Thyroid gland (tissue), 4 donors: ENCODE data around the gene COL27A1. TPM values are rescaled to one million over a fixed set of nuclear protein-coding genes. Genes with fewer than 3 reads are reported as not detected.

Experiments
- DNase-seq, 2 donors: peaks; one replicate each; pipeline ENCODE4 v3.0.0-alpha.2; 2019
- H3K27ac ChIP-seq, 3 donors: fragments of 200-600 bp; sonication (generic); 1 replicate in 2 of 3; 2 replicates in 1 of 3; pipeline ENCODE4 v1.5.1; 2016 to 2019; ENCODE audit warnings: mild to moderate bottlenecking in 1 of 3, moderate library complexity in 1 of 3
- H3K27me3 ChIP-seq: fragments of 200-600 bp; sonication (generic); one replicate; pipeline ENCODE4 v1.5.1; 2019
- H3K36me3 ChIP-seq, 2 donors: fragments of 200-600 bp; sonication (generic); one replicate each; pipeline ENCODE4 v1.5.1; 2016 to 2019
- H3K4me1 ChIP-seq, 2 donors: fragments of 200-600 bp; sonication (generic); one replicate each; pipeline ENCODE4 v1.5.1; 2017 to 2019
- H3K4me3 ChIP-seq, 3 donors: fragments of 200-600 bp; sonication (generic); replicated peaks in 1 of 3; 1 replicate in 2 of 3; 2 replicates in 1 of 3; pipeline ENCODE4 v1.5.1; 2016; ENCODE audit warnings: mild to moderate bottlenecking in 1 of 3
- H3K9me3 ChIP-seq: fragments of 200-600 bp; sonication (generic); one replicate; pipeline ENCODE4 v1.5.1; 2017
- CTCF ChIP-seq, 6 experiments: fragments of 200-600 bp in 3 of 6; fragments of 450-650 bp in 3 of 6; sonication (generic) in 3 of 6; IDR thresholded peaks; one replicate each; pipeline ENCODE4 v1.5.1; 2016 to 2019; ENCODE audit warnings: antibody characterized with exemption in 6 of 6, mild to moderate bottlenecking in 2 of 6, inconsistent platforms in 1 of 6, moderate library complexity in 1 of 6
- POLR2A ChIP-seq, 2 donors: fragments of 450-650 bp; IDR thresholded peaks; one replicate each; pipeline ENCODE4 v1.6.1; 2017; ENCODE audit warnings: antibody characterized with exemption in 2 of 2, mild to moderate bottlenecking in 2 of 2, moderate library complexity in 1 of 2
- WGBS, 2 donors: methylation state at CpG; one replicate each; pipeline ENCODE4 v1.1.5; 2017; 5-methylcytosine and 5-hydroxymethylcytosine counted together
- intact Hi-C: fragments of 100-400 bp; cut with DNase I; formaldehyde crosslinking; loops from one replicate; pipeline ENCODE4 v1.15.1; 2023
- total RNA-seq, 4 donors: library from RNA; depleted of rRNA; stranded (reverse); fragments of >200 nt; gene quantifications; one replicate each; pipeline ENCODE4 v1.2.3, GENCODE V29; 2016

The COL27A1 gene
- total RNA-seq, 4 donors from 2014 or later = 6.7 to 32.5 (median 10.6) TPM

DNA sequence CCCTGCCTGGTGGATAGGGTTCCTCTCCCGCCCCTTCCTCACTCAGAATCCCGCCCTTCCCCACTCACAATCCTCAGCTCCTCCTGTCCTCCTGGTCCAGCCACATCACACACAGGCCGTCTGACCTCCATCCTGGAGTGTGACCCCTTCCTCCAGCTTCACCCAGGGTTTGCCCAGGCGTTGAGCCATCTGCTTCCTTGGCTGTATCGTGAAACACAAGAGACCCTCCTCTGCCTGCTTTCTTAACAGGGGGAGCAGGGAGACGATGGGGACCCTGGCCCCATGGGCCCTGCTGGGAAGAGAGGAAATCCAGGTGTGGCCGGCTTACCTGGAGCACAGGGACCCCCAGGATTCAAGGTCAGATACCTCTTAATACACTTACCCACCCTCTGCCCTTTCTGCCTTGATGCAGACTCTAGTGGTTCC, 135.2 kb downstream of the COL27A1 start:
- 75 to 76% methylated on average over 7 of the region's 7 CpGs for WGBS, 2 donors
- Histone ChIP-seq H3K4me1 (no peaks in the 10 kb centered on the region), H3K9me3 (no peaks in the 10 kb centered on the region), H3K4me3 (no peak overlapping the region), H3K36me3 (no peaks in the 10 kb centered on the region), H3K27ac (no peak overlapping the region), H3K27me3 (no peaks in the 10 kb centered on the region)
- intact Hi-C loops = loop anchor here (2.0 to 5.0 kb wide), 2 partner anchors 182 to 208 kb away; no protein-coding TSS in a partner anchor
- TF ChIP-seq POLR2A (IDR thresholded peaks at IDR 0.05) = no peak
- TF ChIP-seq CTCF (IDR thresholded peaks at IDR 0.05) = no peak
- DNase-seq = no peak

DNA sequence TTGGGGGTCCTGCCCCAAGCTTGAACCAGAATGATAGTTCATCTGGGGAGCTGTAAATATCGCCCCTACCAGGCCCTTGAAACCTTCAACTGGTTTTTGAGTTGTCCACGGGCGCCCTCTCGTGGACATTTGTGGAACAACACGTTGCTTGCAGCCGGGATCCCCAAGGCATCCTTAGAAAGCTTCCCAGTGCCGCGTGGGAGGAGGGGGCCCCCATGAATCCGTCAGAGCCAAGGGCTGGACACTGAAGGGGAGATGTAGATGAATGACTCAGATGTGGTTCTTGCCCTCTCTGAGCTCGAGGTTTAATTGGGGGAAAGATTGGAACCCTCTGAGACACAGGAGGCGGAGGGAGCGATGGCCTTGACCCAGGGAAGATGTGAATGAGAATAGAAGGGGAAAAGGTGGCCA, 135.7 kb downstream of the COL27A1 start:
- TF ChIP-seq CTCF (IDR thresholded peaks at IDR 0.05) (peak; percentile 84 to 90 (median 87)), POLR2A (IDR thresholded peaks at IDR 0.05) (no peak)
- no peaks in the 10 kb centered on the region for H3K9me3 ChIP-seq
- H3K4me3 ChIP-seq = no peak overlapping the region
- WGBS, 2 donors = 17 to 21% methylated on average over 11 to 12 of the region's 12 CpGs
- no peak overlapping the region for H3K27ac ChIP-seq
- no peaks in the 10 kb centered on the region for H3K4me1 ChIP-seq
- H3K27me3 ChIP-seq = no peaks in the 10 kb centered on the region
- DNase-seq = peak; percentile 63 to 69
- intact Hi-C loops = loop anchor here (2.0 to 5.0 kb wide), 2 partner anchors 182 to 209 kb away; no protein-coding TSS in a partner anchor
- no peaks in the 10 kb centered on the region for H3K36me3 ChIP-seq

- intact Hi-C loops = loop anchor here (2.0 to 5.0 kb wide), 2 partner anchors 183 to 210 kb away; no protein-coding TSS in a partner anchor
- no peak overlapping the region for H3K4me3 ChIP-seq
- H3K4me1 ChIP-seq = no peaks in the 10 kb centered on the region
- DNase-seq = no peak
- WGBS, 2 donors = 91 to 92% methylated on average over 11 of the region's 11 CpGs
- H3K27ac ChIP-seq = no peak overlapping the region
- no peak for TF ChIP-seq CTCF (IDR thresholded peaks at IDR 0.05)
- TF ChIP-seq POLR2A (IDR thresholded peaks at IDR 0.05) = no peak
- no peaks in the 10 kb centered on the region for H3K9me3 ChIP-seq
- no peaks in the 10 kb centered on the region for H3K36me3 ChIP-seq
- no peaks in the 10 kb centered on the region for H3K27me3 ChIP-seq
Measured at GRCh38 chr9:114291886-114292590, 136.7 kb downstream of the COL27A1 start.

- intact Hi-C loops = loop anchor here (5.0 kb wide), 1 partner anchor 212 kb away; no protein-coding TSS in a partner anchor
- Histone ChIP-seq H3K27ac (no peak overlapping the region), H3K4me1 (no peaks in the 10 kb centered on the region), H3K36me3 (no peaks in the 10 kb centered on the region), H3K9me3 (no peaks in the 10 kb centered on the region), H3K27me3 (no peaks in the 10 kb centered on the region), H3K4me3 (no peak overlapping the region)
- no peak for DNase-seq
- TF ChIP-seq CTCF (IDR thresholded peaks at IDR 0.05) (no peak), POLR2A (IDR thresholded peaks at IDR 0.05) (no peak)
Measured at GRCh38 chr9:114294664-114295063, 139.3 kb downstream of the COL27A1 start.

DNA sequence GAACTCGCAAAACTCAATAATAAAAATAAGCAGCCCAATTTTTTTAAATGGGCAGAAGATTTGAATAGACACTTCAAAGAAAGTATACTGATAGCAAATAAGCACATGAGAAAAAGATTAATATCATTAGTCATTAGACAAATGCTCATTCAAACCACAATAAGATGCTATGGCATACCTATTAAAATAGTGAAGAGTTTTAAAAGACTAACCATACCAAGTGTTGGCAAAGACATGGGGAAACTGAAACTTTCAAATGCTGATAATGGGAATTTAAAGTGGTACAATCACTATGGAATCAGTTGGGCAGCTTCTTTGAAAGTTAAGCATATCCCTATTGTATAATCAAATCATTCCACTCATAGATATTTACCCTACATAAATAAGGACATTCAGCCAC, 141.0 kb downstream of the COL27A1 start:
- no peaks in the 10 kb centered on the region for H3K9me3 ChIP-seq
- no peak overlapping the region for H3K4me3 ChIP-seq
- H3K4me1 ChIP-seq = no peaks in the 10 kb centered on the region
- H3K27me3 ChIP-seq = no peaks in the 10 kb centered on the region
- no peaks in the 10 kb centered on the region for H3K36me3 ChIP-seq
- DNase-seq = no peak
- intact Hi-C loops = no loop called here
- H3K27ac ChIP-seq = no peak overlapping the region
- 95 to 98% methylated on average over 1 of the region's 1 CpG for WGBS, 2 donors
- no peak for TF ChIP-seq POLR2A (IDR thresholded peaks at IDR 0.05)
- no peak for TF ChIP-seq CTCF (IDR thresholded peaks at IDR 0.05)
